ENCODE results near the gene EMCN. TPM values are rescaled to one million over a fixed set of nuclear protein-coding genes. Genes with fewer than 3 reads are reported as not detected.

Gene EMCN
- total and polyA plus RNA-seq, 7 donors = 1.2 to 14.7 (median 5.3) TPM

- intact Hi-C loops (cut with DNase I) = no loop called here
- no peak for TF ChIP-seq EP300 (IDR thresholded peaks at IDR 0.05)
- no peak for TF ChIP-seq POLR2AphosphoS5 (IDR thresholded peaks at IDR 0.05)
- TF ChIP-seq POLR2A (IDR thresholded peaks at IDR 0.05) = no peak
- TF ChIP-seq CTCF (IDR thresholded peaks at IDR 0.05) = no peak
Measured at GRCh38 chr4:100494166-100494565, 23.7 kb downstream of the EMCN start.

GRCh38 chr4:100493756-100494155 lies 24.1 kb downstream of the EMCN start:
- no peaks in the 10 kb centered on the region for H3K4me1 ChIP-seq
- no peak for TF ChIP-seq POLR2A (IDR thresholded peaks at IDR 0.05)
- TF ChIP-seq POLR2AphosphoS5 (IDR thresholded peaks at IDR 0.05) = no peak
- H3K27me3 ChIP-seq = no peaks in the 10 kb centered on the region
- no peaks in the 10 kb centered on the region for H3K36me3 ChIP-seq
- DNase-seq = no peak
- intact Hi-C loops (cut with DNase I) = no loop called here
- no peak overlapping the region for H3K4me3 ChIP-seq
- H3K27ac ChIP-seq = no peak overlapping the region
- peaks cover 0 to 4% (median 1%) of the 10 kb centered on the region in 4 donors for H3K9me3 ChIP-seq

More at GRCh38 chr4:100494166-100494565, 23.7 kb downstream of the EMCN start:
- no peak overlapping the region for H3K4me3 ChIP-seq
- H3K36me3 ChIP-seq = no peaks in the 10 kb centered on the region
- no peaks in the 10 kb centered on the region for H3K4me1 ChIP-seq
- no peak for DNase-seq
- no peak overlapping the region for H3K27ac ChIP-seq
- H3K9me3 ChIP-seq = peaks cover 0 to 4% (median 1%) of the 10 kb centered on the region in 4 donors
- no peaks in the 10 kb centered on the region for H3K27me3 ChIP-seq

- no peak for DNase-seq
- Histone ChIP-seq H3K36me3 (no peaks in the 10 kb centered on the region), H3K4me1 (no peaks in the 10 kb centered on the region), H3K9me3 (peaks cover 0 to 4% (median 1%) of the 10 kb centered on the region in 4 donors), H3K27ac (no peak overlapping the region), H3K27me3 (no peaks in the 10 kb centered on the region), H3K4me3 (no peak overlapping the region)
- intact Hi-C loops (cut with DNase I) = no loop called here
- TF ChIP-seq POLR2A (IDR thresholded peaks at IDR 0.05) = no peak
- no peak for TF ChIP-seq POLR2AphosphoS5 (IDR thresholded peaks at IDR 0.05)
- no peak for TF ChIP-seq CTCF (IDR thresholded peaks at IDR 0.05)
- TF ChIP-seq EP300 (IDR thresholded peaks at IDR 0.05) = no peak
Measured at GRCh38 chr4:100492129-100492528, 25.7 kb downstream of the EMCN start.

GRCh38 chr4:100489305-100489704 lies 28.5 kb downstream of the EMCN start:
- no peak for TF ChIP-seq POLR2A (IDR thresholded peaks at IDR 0.05)
- no peak for TF ChIP-seq POLR2AphosphoS5 (IDR thresholded peaks at IDR 0.05)
- no peak for TF ChIP-seq CTCF (IDR thresholded peaks at IDR 0.05)
- TF ChIP-seq EP300 (IDR thresholded peaks at IDR 0.05) = no peak
- H3K4me3 ChIP-seq = no peak overlapping the region
- intact Hi-C loops (cut with DNase I) = no loop called here
- H3K27me3 ChIP-seq = no peaks in the 10 kb centered on the region
- no peaks in the 10 kb centered on the region for H3K36me3 ChIP-seq
- no peak for DNase-seq
- H3K9me3 ChIP-seq = peaks cover 0 to 4% (median 1%) of the 10 kb centered on the region in 4 donors
- H3K27ac ChIP-seq = no peak overlapping the region
- H3K4me1 ChIP-seq = no peaks in the 10 kb centered on the region

- no peak overlapping the region for H3K27ac ChIP-seq
- 64 to 91% methylated on average over 3 of the region's 3 CpGs for WGBS, 2 donors
- peaks cover 0 to under 1% (median 0%) of the 10 kb centered on the region in 4 donors for H3K9me3 ChIP-seq
- no peak for DNase-seq
- no peak overlapping the region for H3K4me3 ChIP-seq
- H3K36me3 ChIP-seq = no peaks in the 10 kb centered on the region
- no peaks in the 10 kb centered on the region for H3K27me3 ChIP-seq
- intact Hi-C loops (cut with DNase I) = no loop called here
- TF ChIP-seq CTCF (IDR thresholded peaks at IDR 0.05) = no peak
- TF ChIP-seq POLR2AphosphoS5 (IDR thresholded peaks at IDR 0.05) = no peak
- TF ChIP-seq EP300 (IDR thresholded peaks at IDR 0.05) = no peak
- no peak for TF ChIP-seq POLR2A (IDR thresholded peaks at IDR 0.05)
- no peaks in the 10 kb centered on the region for H3K4me1 ChIP-seq
Measured at GRCh38 chr4:100486496-100486895, 31.3 kb downstream of the EMCN start.

All from sigmoid colon (tissue), 7 donors.